ENCODE measurements around the gene CD19.
A peak's percentile ranks its signal among the peaks of the same experiment; 100 is the strongest.

The CD19 gene

DNA sequence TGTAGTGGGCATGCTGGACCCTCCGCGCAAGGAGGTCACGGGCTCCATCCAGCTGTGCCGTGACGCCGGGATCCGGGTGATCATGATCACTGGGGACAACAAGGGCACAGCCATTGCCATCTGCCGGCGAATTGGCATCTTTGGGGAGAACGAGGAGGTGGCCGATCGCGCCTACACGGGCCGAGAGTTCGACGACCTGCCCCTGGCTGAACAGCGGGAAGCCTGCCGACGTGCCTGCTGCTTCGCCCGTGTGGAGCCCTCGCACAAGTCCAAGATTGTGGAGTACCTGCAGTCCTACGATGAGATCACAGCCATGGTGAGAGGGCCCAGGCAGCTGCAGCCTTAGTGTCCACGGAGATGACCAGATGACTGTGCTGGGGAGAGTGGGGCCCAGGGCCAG is 31.2 kb upstream of the CD19 start:
- no peaks in the 10 kb centered on the region for H3K9me3 Mint-ChIP-seq
- peaks cover 18 to 24% of the 10 kb centered on the region in 2 donors for H3K36me3 Mint-ChIP-seq
- no peaks in the 10 kb centered on the region for H3K27me3 Mint-ChIP-seq
- ATAC-seq (replicated peaks), result no peak
- H3K4me3 Mint-ChIP-seq, result no peak overlapping the region
- peaks cover 20 to 38% of the 10 kb centered on the region in 2 donors for H3K4me1 Mint-ChIP-seq
- DNase-seq, result no peak
- peak overlapping the region; percentile 53 for H3K27ac Mint-ChIP-seq

DNA sequence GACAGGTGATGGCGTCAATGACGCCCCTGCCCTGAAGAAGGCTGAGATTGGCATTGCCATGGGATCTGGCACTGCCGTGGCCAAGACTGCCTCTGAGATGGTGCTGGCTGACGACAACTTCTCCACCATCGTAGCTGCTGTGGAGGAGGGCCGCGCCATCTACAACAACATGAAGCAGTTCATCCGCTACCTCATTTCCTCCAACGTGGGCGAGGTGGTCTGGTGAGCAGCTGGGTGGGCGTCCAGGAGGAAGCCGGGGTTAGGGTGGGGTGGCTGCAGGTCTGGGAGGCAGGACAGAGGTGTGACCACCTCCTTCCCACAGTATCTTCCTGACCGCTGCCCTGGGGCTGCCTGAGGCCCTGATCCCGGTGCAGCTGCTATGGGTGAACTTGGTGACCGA is 29.9 kb upstream of the CD19 start:
- Mint-ChIP-seq H3K4me1 (peaks cover 20 to 33% of the 10 kb centered on the region in 2 donors), H3K9me3 (no peaks in the 10 kb centered on the region), H3K36me3 (peaks cover 17 to 32% of the 10 kb centered on the region in 2 donors), H3K4me3 (no peak overlapping the region), H3K27me3 (no peaks in the 10 kb centered on the region), H3K27ac (no peak overlapping the region)
- no peak for DNase-seq
- peak in 1 of 2 donors; percentile 23 for ATAC-seq (replicated peaks)

DNA sequence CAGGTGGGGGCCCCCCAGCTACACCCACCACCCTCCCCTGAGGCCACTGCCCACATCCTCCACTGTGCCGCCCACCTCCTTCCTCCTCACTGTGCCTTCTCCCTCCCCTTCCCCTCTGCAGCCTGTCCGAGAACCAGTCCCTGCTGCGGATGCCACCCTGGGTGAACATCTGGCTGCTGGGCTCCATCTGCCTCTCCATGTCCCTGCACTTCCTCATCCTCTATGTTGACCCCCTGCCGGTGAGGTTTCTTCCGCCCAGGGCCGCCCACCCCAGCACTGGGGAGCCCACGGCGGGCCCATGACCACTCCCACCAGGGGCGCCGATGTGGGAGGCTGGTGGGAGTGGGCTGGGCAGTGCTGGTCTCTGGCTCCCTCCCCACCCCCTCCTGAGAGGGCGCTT is 28.9 kb upstream of the CD19 start:
- H3K27ac Mint-ChIP-seq, result peak overlapping the region; percentile 31

DNA sequence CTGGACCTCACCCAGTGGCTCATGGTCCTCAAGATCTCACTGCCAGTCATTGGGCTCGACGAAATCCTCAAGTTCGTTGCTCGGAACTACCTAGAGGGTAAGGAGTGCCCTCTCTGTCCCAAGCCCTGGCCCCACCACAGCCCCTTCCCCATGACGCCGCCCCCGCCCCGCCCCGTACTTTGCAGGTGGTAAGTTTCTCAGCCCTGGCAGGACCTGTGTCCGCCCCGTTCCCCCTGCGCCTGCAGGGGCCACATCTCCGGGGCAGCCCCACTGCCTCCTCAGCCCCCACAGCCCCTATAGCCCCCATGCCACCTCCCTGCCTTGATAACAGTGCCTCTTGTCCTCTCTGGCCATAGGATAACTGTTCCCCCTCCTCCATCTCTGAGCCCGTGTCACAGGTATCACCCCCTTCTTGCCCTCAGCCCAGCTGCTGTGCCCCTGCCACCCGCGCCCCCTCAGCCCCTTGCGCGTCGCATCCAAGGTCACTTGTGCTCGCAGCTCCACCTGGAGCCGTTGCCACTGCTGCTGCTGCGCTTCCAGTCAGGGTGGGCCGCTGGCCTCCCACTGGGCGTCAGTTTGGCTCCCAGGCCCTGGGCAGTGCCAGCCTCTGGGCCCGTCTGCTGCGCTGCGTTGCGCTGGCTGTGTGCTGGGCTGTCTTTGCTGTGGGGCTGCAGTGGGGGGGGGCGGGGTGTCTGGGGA is 28.3 kb upstream of the CD19 start:
- Mint-ChIP-seq H3K4me1 (peaks cover 20 to 33% of the 10 kb centered on the region in 2 donors), H3K27me3 (no peaks in the 10 kb centered on the region)

More for the DNA sequence above, 28.9 kb upstream of the CD19 start:
- no peaks in the 10 kb centered on the region for H3K9me3 Mint-ChIP-seq
- H3K36me3 Mint-ChIP-seq, result peaks cover 19 to 32% of the 10 kb centered on the region in 2 donors
- H3K27me3 Mint-ChIP-seq, result no peaks in the 10 kb centered on the region
- no peak for DNase-seq
- peak; percentile 53 to 57 for ATAC-seq (replicated peaks)
- H3K4me3 Mint-ChIP-seq, result peak overlapping the region in 1 of 2 donors; percentile 60
- peaks cover 20 to 33% of the 10 kb centered on the region in 2 donors for H3K4me1 Mint-ChIP-seq

DNA sequence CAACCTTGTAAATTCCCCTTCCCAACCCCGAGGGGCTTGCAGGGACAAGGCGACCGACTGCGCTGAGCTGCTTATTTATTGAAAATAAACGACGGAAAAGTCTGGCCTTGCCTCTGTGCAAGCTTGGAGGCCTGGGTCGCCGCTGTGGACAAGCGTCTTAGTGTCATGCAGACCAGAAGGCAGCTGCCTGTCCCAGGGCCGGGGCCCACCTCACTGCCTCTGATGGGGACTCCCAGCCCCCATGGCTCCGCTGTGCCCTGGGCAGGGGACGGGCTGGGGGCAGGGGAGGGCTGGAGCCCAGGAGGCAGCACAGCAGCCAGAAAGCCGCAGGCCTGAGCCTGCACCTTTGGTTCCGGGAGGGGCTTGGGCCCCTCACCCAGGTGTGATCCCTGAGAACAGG is 27.4 kb upstream of the CD19 start:
- Mint-ChIP-seq H3K27ac (peak overlapping the region; percentile 85), H3K27me3 (no peaks in the 10 kb centered on the region), H3K4me3 (no peak overlapping the region), H3K4me1 (peaks cover 17 to 33% of the 10 kb centered on the region in 2 donors), H3K9me3 (no peaks in the 10 kb centered on the region), H3K36me3 (peaks cover 14 to 28% of the 10 kb centered on the region in 2 donors)
- ATAC-seq (replicated peaks) (no peak), DNase-seq (no peak)

More for the DNA sequence above, 28.3 kb upstream of the CD19 start:
- peak overlapping the region; percentile 31 for H3K27ac Mint-ChIP-seq
- DNase-seq, result no peak
- H3K36me3 Mint-ChIP-seq, result peaks cover 14 to 28% of the 10 kb centered on the region in 2 donors
- H3K9me3 Mint-ChIP-seq, result no peaks in the 10 kb centered on the region
- no peak overlapping the region for H3K4me3 Mint-ChIP-seq
- ATAC-seq (replicated peaks), result peak in 1 of 2 donors; percentile 6

DNA sequence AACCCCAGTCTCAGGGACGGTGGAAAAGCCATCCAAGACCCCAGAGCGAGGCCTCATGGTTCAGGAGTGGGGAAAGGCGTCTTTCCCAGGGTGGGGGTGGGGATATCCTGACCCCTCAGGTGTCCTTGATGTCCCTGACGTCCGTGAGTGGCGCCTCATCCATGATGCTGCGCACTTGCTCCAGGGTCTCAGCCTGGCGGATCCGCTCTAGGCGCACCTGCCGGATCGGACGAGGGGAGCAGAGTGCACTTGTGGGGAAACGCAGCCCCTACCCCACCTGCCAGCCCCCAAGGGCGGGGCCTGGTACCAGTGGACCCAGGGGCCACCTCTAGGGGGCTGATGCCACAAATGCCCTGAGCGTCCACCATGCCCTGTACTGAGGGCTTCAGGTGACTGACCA is 26.9 kb upstream of the CD19 start:
- DNase-seq, result no peak
- Mint-ChIP-seq H3K9me3 (no peaks in the 10 kb centered on the region), H3K36me3 (peaks cover 13 to 28% of the 10 kb centered on the region in 2 donors), H3K4me1 (peaks cover 17 to 33% of the 10 kb centered on the region in 2 donors), H3K27ac (no peak overlapping the region), H3K27me3 (no peaks in the 10 kb centered on the region), H3K4me3 (no peak overlapping the region)
- ATAC-seq (replicated peaks), result no peak

DNA sequence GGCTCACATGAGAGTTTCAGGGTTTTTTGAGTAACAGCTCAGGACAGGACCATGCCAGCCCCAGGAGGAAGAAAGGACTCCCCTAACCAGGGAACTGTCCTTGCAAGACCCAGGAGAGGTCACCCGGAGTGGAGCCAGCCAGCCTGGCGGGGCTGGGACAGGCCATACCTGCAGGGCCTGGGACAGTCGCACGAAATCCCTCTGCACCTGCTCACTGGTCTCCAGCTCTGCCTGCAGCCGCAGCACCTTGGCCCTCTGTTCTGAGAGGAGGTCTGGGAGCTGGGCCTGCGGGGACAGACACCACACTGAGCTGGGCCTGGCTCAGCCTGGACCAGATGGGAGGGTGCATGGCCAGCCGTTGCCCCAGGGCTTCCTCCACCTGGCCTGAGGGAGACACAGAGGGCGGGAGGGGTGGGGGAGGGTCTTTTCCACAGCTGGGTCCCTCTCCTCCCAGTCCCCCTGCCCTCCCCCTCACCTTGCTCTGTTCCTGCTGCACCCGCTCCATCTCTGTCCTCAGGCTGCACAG is 26.5 kb upstream of the CD19 start:
- H3K4me1 Mint-ChIP-seq, result peaks cover 19 to 36% of the 10 kb centered on the region in 2 donors
- H3K9me3 Mint-ChIP-seq, result no peaks in the 10 kb centered on the region
- no peak overlapping the region for H3K27ac Mint-ChIP-seq
- no peak overlapping the region for H3K4me3 Mint-ChIP-seq
- peaks cover 16 to 32% of the 10 kb centered on the region in 2 donors for H3K36me3 Mint-ChIP-seq
- DNase-seq (no peak), ATAC-seq (replicated peaks) (no peak)
- no peaks in the 10 kb centered on the region for H3K27me3 Mint-ChIP-seq

DNA sequence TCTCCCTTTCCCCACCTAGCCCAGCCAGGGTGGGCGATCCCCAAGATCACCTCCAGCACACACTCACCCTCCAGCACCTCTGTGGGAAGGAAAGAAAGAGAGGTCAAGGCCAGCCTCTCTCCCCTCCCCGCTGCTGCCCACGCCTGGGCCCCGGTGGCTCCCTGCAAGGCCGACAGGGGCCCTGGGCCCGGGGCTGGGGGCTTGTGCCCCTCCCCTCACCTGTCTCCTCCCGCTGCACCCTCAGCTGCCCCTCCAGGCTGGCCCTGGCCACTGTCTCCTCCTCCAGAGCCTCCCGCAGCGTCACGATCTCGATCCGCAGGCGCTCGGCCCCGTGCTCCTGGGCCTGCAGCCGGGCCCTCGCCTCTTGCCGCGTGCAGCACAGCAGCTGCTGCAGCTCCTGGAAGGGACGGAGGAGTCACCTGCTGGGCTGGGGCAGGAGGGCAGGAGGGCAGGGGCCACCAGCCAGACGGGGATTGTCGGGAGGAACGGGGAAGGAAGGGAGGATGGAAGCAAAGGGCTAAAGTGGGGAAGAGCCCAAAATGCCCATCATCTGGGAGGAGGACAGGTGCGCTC is 25.9 kb upstream of the CD19 start:
- no peaks in the 10 kb centered on the region for H3K9me3 Mint-ChIP-seq
- no peaks in the 10 kb centered on the region for H3K27me3 Mint-ChIP-seq
- peaks cover 23 to 38% of the 10 kb centered on the region in 2 donors for H3K4me1 Mint-ChIP-seq
- peaks cover 14 to 32% of the 10 kb centered on the region in 2 donors for H3K36me3 Mint-ChIP-seq
- no peak overlapping the region for H3K4me3 Mint-ChIP-seq
- DNase-seq, result no peak
- peak overlapping the region; percentile 42 for H3K27ac Mint-ChIP-seq
- no peak for ATAC-seq (replicated peaks)

DNA sequence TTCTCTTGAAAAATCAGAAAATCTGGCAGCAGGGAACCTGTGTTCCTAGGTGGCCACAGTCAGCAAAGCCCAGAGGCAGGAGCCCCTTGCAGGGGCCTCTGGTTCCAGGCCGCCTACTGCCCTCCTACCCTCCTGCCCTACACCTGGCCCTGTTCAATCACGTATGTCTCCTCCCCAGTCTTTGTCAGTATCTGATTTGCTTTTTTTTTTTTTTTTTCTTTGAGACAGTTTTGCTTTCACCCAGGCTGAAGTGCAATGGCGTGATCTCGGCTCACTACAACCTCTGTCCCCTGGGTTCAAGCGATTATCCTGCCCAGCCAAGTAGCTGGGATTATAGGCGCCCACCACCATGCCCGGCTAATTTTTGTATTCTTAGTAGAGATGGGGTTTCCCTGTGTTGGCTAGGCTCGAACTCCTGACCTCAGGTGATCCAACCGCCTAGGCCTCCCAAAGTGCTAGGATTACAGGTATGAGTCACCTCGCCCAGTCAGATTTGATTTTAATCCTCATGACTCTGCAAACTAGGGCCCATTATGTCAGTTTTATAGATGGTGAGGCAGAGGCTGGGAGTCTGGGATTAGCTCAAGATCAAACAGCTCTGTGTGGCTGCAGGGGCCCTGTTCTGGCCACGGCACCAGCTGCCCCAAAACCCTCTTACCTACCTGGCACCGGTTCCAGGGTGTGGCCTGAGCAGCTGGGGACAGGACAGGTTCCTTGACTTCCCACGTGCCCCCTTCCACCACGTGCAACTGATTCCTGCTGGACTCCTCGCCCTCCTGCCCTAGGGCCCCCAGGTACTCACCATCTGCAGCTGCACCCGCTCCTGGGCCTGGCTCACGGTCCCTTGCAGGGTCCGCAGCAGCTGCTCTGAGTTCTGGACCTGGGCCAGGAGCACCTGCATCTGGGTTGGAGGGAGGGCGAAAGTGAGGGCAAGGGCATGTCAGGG is 21.4 kb upstream of the CD19 start:
- DNase-seq (peak; percentile 23), ATAC-seq (replicated peaks) (peak; percentile 74 to 76)
- Mint-ChIP-seq H3K4me1 (peaks cover 9 to 21% of the 10 kb centered on the region in 2 donors), H3K36me3 (peaks cover 29 to 51% of the 10 kb centered on the region in 2 donors), H3K27me3 (no peaks in the 10 kb centered on the region), H3K4me3 (no peak overlapping the region), H3K9me3 (no peaks in the 10 kb centered on the region), H3K27ac (peak overlapping the region; percentile 89)

DNA sequence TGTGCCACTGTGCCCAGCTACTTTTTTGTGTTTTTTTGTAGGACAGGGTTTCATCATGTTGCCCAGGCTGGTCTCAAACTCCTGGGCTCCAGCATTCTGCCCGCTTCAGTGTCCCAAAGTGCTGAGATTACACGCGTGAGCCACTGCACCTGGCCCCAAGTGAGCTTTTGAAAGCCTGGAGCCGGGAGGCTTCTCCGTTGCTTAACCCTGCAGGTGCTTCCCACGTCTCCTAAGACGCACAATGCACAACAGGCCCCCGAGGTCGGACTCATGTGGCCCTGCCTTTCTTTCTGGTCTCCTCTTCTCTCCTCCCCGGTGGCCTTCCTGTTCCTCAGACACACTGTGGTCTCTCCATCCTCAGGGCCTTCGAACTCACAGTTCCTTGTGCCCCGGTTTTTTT is 19.2 kb upstream of the CD19 start:
- no peak for DNase-seq
- ATAC-seq (replicated peaks), result no peak
- H3K4me1 Mint-ChIP-seq, result peaks cover 16 to 29% of the 10 kb centered on the region in 2 donors

DNA sequence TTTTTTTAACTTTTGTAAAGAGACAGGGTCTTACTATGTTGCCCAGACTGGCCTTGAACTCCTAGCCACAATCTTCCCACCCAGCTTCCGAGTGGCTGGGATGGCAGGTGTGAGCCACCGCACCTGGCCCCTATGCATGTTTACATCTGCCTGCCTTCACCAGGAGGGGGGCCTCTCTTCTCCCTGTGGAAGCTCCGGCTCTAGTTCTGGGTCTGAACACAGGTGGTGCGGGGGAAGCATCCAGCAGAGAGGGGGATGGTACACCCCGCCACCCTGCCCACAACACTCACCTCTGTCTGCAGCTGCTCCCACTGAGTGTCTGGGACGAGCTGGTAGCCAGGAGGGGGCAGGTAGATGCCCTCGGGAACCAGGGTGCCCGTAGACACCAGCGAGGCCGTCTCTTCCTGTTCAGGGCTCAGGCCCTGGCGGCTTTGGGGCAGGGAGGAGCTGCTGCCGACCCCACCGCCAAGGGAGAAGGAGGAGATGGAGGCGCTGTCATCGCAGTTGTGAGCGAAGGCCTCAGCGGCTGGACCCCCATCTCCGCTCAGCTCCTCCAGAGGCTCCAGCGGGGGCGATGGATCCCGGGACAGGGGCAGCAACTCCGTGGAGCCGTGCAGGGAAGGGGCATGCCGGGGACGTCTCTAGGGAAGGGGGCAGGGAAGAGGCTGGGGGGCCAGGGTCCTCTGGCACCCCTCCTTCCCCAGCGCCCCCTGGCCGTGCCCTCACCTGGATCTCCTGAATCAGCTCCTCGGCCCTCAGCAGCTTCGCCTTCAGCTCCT is 17.6 kb upstream of the CD19 start:
- no peak for ATAC-seq (replicated peaks)
- H3K4me3 Mint-ChIP-seq, result no peak overlapping the region

More for the DNA sequence above, 19.2 kb upstream of the CD19 start:
- Mint-ChIP-seq H3K27me3 (no peaks in the 10 kb centered on the region), H3K9me3 (no peaks in the 10 kb centered on the region), H3K4me3 (no peak overlapping the region), H3K36me3 (peaks cover 35 to 48% of the 10 kb centered on the region in 2 donors), H3K27ac (peak overlapping the region; percentile 61)

DNA sequence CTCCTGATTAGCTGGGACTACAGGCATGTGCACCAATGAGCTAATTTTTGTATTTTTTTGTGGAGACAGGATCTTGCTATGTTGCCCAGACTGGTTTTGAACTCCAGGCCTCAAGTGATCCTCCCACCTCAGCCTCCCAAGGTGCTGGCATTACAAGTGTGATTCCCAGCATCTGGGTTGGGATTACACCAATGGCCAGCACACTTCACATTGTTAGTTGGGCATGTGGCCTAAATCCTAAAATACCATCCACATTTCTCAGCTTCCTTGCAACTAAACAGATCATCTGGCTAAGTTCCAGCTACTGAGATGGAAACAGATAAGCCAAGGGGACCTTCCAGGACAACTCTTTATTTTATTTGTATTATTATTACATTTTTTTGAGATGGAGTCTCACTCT is 16.6 kb upstream of the CD19 start:
- Mint-ChIP-seq H3K27me3 (no peaks in the 10 kb centered on the region), H3K36me3 (peaks cover 42 to 57% of the 10 kb centered on the region in 2 donors), H3K4me3 (no peak overlapping the region), H3K9me3 (no peaks in the 10 kb centered on the region), H3K27ac (no peak overlapping the region), H3K4me1 (peaks cover 14 to 31% of the 10 kb centered on the region in 2 donors)
- DNase-seq (no peak), ATAC-seq (replicated peaks) (no peak)

More for the DNA sequence above, 17.6 kb upstream of the CD19 start:
- Mint-ChIP-seq H3K36me3 (peaks cover 38 to 53% of the 10 kb centered on the region in 2 donors), H3K27ac (no peak overlapping the region), H3K9me3 (no peaks in the 10 kb centered on the region), H3K27me3 (no peaks in the 10 kb centered on the region), H3K4me1 (peaks cover 16 to 30% of the 10 kb centered on the region in 2 donors)
- DNase-seq, result no peak

DNA sequence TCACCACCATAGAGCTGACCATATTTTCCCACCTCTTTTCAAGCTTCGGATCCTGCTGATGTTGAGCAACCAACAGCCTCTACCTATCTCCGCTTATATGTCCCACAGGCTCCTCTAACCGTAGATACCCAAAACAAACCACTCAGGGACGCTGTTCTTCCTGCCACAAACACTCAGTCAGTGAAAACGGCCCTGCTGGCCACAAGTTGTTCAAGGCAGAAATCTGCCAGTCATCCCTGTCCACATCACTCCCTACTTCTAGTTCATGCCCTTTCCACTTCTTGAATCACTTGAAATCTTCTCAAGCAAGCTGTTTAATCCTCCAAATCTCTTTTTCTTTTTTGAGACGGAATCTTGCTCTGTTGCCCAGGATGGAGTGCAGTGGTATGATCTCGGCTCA is 14.7 kb upstream of the CD19 start:
- H3K27me3 Mint-ChIP-seq, result no peaks in the 10 kb centered on the region
- peak overlapping the region; percentile 82 for H3K27ac Mint-ChIP-seq
- peak overlapping the region in 1 of 2 donors; percentile 2 for H3K4me3 Mint-ChIP-seq
- ATAC-seq (replicated peaks), result peak; percentile 33 to 57
- H3K36me3 Mint-ChIP-seq, result peaks cover 40 to 52% of the 10 kb centered on the region in 2 donors
- H3K4me1 Mint-ChIP-seq, result peaks cover 11 to 27% of the 10 kb centered on the region in 2 donors
- no peaks in the 10 kb centered on the region for H3K9me3 Mint-ChIP-seq
- DNase-seq, result no peak

Measured in stimulated activated naive B cell treated with anti-CD40 and anti-IgM and Interleukin-4, amounts not matched to agents 10 μg/mL and 1 μg/mL and 100 μg/mL, for 72 hours (primary cell).